Measurements from ENCODE around the gene ZNF598.
A peak's percentile ranks its signal among the peaks of the same experiment; 100 is the strongest.

The ZNF598 gene

GRCh38 chr16:2030036-2030435 lies 20.4 kb upstream of the ZNF598 start:
- no peak overlapping the region for H3K27ac ChIP-seq
- TF ChIP-seq CTCF (IDR thresholded peaks at IDR 0.05) (no peak), ZFX (IDR thresholded peaks at IDR 0.05; ENCODE audit: borderline replicate concordance) (no peak)

- no peak overlapping the region for H3K27ac ChIP-seq
- TF ChIP-seq CTCF (IDR thresholded peaks at IDR 0.05), result no peak
- no peak for TF ChIP-seq ZFX (IDR thresholded peaks at IDR 0.05; ENCODE audit: borderline replicate concordance)
Measured at GRCh38 chr16:2029350-2029749, 19.7 kb upstream of the ZNF598 start.

GRCh38 chr16:2028620-2029220 lies 19.1 kb upstream of the ZNF598 start:
- TF ChIP-seq CTCF (IDR thresholded peaks at IDR 0.05), result no peak
- no peak overlapping the region for H3K27ac ChIP-seq

GRCh38 chr16:2028146-2028545 lies 18.5 kb upstream of the ZNF598 start:
- no peak for TF ChIP-seq ZFX (IDR thresholded peaks at IDR 0.05; ENCODE audit: borderline replicate concordance)
- TF ChIP-seq CTCF (IDR thresholded peaks at IDR 0.05), result no peak
- peak overlapping the region; percentile 80; the same call in 1 of the 2 replicates for H3K27ac ChIP-seq

- peak overlapping the region; percentile 80 for H3K27ac ChIP-seq
- no peak for TF ChIP-seq ZFX (IDR thresholded peaks at IDR 0.05; ENCODE audit: borderline replicate concordance)
- TF ChIP-seq CTCF (IDR thresholded peaks at IDR 0.05), result peak; percentile 15; the same call in 1 of the 2 replicates
Measured at GRCh38 chr16:2027024-2028010, 17.7 kb upstream of the ZNF598 start.

GRCh38 chr16:2026461-2027023 lies 16.9 kb upstream of the ZNF598 start, which contains the start of gene NHERF2:
NHERF2 (plus strand) TSS chr16:2026902; CDS start chr16:2027006, 104 bp downstream.
- H3K27ac ChIP-seq, result peak within 1 kb of the TSS; percentile 80
- TF ChIP-seq ZFX (IDR thresholded peaks at IDR 0.05; ENCODE audit: borderline replicate concordance) (no peak), CTCF (IDR thresholded peaks at IDR 0.05) (no peak)

Measured in 22Rv1 (cell line).